Natural killer cell (primary cell): ENCODE results near the gene UQCRC1. TPM values are rescaled to one million over a fixed set of nuclear protein-coding genes. Genes with fewer than 3 reads are reported as not detected.

ENCODE experiments used
- ATAC-seq, 3 donors: fragments of 150-1000 bp in 2 of 3; fragments of 200-7000 bp in 1 of 3; cut with Tn5 transposase; 1 replicate in 1 of 3; 2 replicates in 2 of 3; pipeline ENCODE4 v1.10.0; 2021; ENCODE audit warnings: mild to moderate bottlenecking in 2 of 3, moderate library complexity in 2 of 3
- DNase-seq, 2 donors: peaks; one replicate each; pipeline versions ENCODE4 v3.0.0 to v3.0.0-alpha.2; 2013 to 2021; ENCODE audit warnings: mixed read lengths in 1 of 2
- H3K27ac ChIP-seq: one replicate; pipeline ENCODE4 v1.5.1; 2013; ENCODE audit warnings: mild to moderate bottlenecking, low read length
- H3K27me3 ChIP-seq: one replicate; pipeline ENCODE4 v1.6.1; 2013; ENCODE audit warnings: low read length; ENCODE audit not compliant: control insufficient read depth, insufficient read depth
- H3K36me3 ChIP-seq: one replicate; pipeline ENCODE4 v1.6.1; 2013; ENCODE audit warnings: low read length; ENCODE audit not compliant: control insufficient read depth, insufficient read depth
- H3K4me1 ChIP-seq: one replicate; pipeline ENCODE4 v1.6.1; 2013; ENCODE audit warnings: low read length; ENCODE audit not compliant: control insufficient read depth, insufficient read depth
- H3K4me3 ChIP-seq: one replicate; pipeline ENCODE4 v1.5.1; 2013; ENCODE audit warnings: low read length
- H3K9me3 ChIP-seq: one replicate; pipeline ENCODE4 v1.6.1; 2013; ENCODE audit warnings: low read length; ENCODE audit not compliant: control insufficient read depth, insufficient read depth
- H3K27ac Mint-ChIP-seq, 2 donors: one replicate each; pipeline ENCODE4 v1.8.0; 2022; ENCODE audit warnings: mild to moderate bottlenecking in 2 of 2, mixed read lengths in 2 of 2, moderate library complexity in 1 of 2
- H3K27me3 Mint-ChIP-seq, 2 donors: one replicate each; pipeline ENCODE4 v1.8.0; 2022; ENCODE audit warnings: low read depth in 2 of 2, mixed read lengths in 2 of 2
- H3K36me3 Mint-ChIP-seq: one replicate; pipeline ENCODE4 v1.8.0; 2022; ENCODE audit warnings: mixed read lengths
- H3K4me1 Mint-ChIP-seq, 2 donors: one replicate each; pipeline ENCODE4 v1.8.0; 2022; ENCODE audit warnings: mixed read lengths in 2 of 2
- H3K4me3 Mint-ChIP-seq: one replicate; pipeline ENCODE4 v1.8.0; 2022; ENCODE audit warnings: mild to moderate bottlenecking, moderate library complexity, mixed read lengths
- H3K9me3 Mint-ChIP-seq, 2 donors: one replicate each; pipeline ENCODE4 v1.8.0; 2022; ENCODE audit warnings: mixed read lengths in 2 of 2
- CTCF ChIP-seq: fragments of 200-600 bp; IDR thresholded peaks from one replicate; pipeline ENCODE4 v1.8.0; 2022; ENCODE audit warnings: antibody characterized with exemption
- WGBS: methylation state at CpG from one replicate; pipeline ENCODE4 v1.1.7; 2013; ENCODE audit warnings: missing lambda C conversion rate; ENCODE audit not compliant: insufficient coverage; 5-methylcytosine and 5-hydroxymethylcytosine counted together
- intact Hi-C: fragments of 100-400 bp; cut with micrococcal nuclease; formaldehyde crosslinking; loops from one replicate; pipeline ENCODE4 v1.14.2; 2022
- total RNA-seq, 4 donors: library from RNA; stranded (reverse); fragments of 120-200 nt in 1 of 4; gene quantifications; one replicate each; pipeline versions ENCODE4 v1.2.3 to v1.2.4, GENCODE V29; 2013 to 2022

UQCRC1 gene
- total RNA-seq, 3 donors from 2014 or later (not counting 1 experiment from before 2014, with no cell fraction given): 117 to 139 (median 124) TPM

- H3K4me1 ChIP-seq: peaks cover 57% of the 10 kb centered on the region
- Mint-ChIP-seq H3K4me3 (peak overlapping the region; percentile 55), H3K36me3 (no peaks in the 10 kb centered on the region), H3K27me3 (no peaks in the 10 kb centered on the region), H3K4me1 (peaks cover 20 to 47% of the 10 kb centered on the region in 2 donors), H3K9me3 (no peaks in the 10 kb centered on the region), H3K27ac (peak overlapping the region; percentile 61 to 66)
- WGBS: 58% methylated on average over 6 of the region's 6 CpGs
- no peaks in the 10 kb centered on the region for H3K36me3 ChIP-seq
- H3K27ac ChIP-seq: peak overlapping the region; percentile 44
- H3K9me3 ChIP-seq: no peaks in the 10 kb centered on the region
- H3K4me3 ChIP-seq: no peak overlapping the region
- no peaks in the 10 kb centered on the region for H3K27me3 ChIP-seq
- intact Hi-C loops: no loop called here
- DNase-seq (peak in 1 of 2 donors; percentile 27), ATAC-seq (no peak)
- TF ChIP-seq CTCF: peak; percentile 42
Measured at GRCh38 chr3:48558493-48559134, 50.8 kb downstream of the UQCRC1 start.

GRCh38 chr3:48556796-48557626, 52.4 kb downstream of the UQCRC1 start, which contains the start of gene PFKFB4:
PFKFB4 (minus strand) TSS chr3:48556803; CDS start chr3:48556777, 26 bp downstream.
- H3K36me3 ChIP-seq: no peaks in the 10 kb centered on the region
- H3K36me3 Mint-ChIP-seq: no peaks in the 10 kb centered on the region
- H3K4me3 ChIP-seq: peak within 1 kb of the TSS; percentile 46
- no peaks in the 10 kb centered on the region for H3K9me3 ChIP-seq
- DNase-seq: peak; percentile 99 to 100
- H3K4me1 ChIP-seq: peaks cover 52% of the 10 kb centered on the region
- peak; percentile 88 to 95 (median 88) for ATAC-seq
- intact Hi-C loops: loop anchor here (2.0 kb wide), 1 partner anchor 78 kb away; no protein-coding TSS in a partner anchor
- peak within 1 kb of the TSS; percentile 44 to 67 for H3K27ac Mint-ChIP-seq
- H3K27me3 Mint-ChIP-seq: no peaks in the 10 kb centered on the region
- H3K4me3 Mint-ChIP-seq: peak within 1 kb of the TSS; percentile 93
- no peak for TF ChIP-seq CTCF
- WGBS: under 1% methylated on average over 53 of the region's 53 CpGs
- H3K4me1 Mint-ChIP-seq: peaks cover 20 to 38% of the 10 kb centered on the region in 2 donors
- H3K27me3 ChIP-seq: no peaks in the 10 kb centered on the region
- H3K9me3 Mint-ChIP-seq: no peaks in the 10 kb centered on the region
- H3K27ac ChIP-seq: peak within 1 kb of the TSS; percentile 11

GRCh38 chr3:48555949-48556795, 53.3 kb downstream of the UQCRC1 start:
- WGBS: 19% methylated on average over 29 of the region's 29 CpGs
- ATAC-seq: no peak
- H3K4me1 ChIP-seq: peaks cover 50% of the 10 kb centered on the region

More at GRCh38 chr3:48555949-48556795, 53.3 kb downstream of the UQCRC1 start:
- no peak for DNase-seq
- no peaks in the 10 kb centered on the region for H3K27me3 Mint-ChIP-seq
- peak overlapping the region; percentile 44 to 67 for H3K27ac Mint-ChIP-seq
- H3K36me3 Mint-ChIP-seq: no peaks in the 10 kb centered on the region
- H3K4me3 ChIP-seq: peak overlapping the region; percentile 39
- H3K27me3 ChIP-seq: no peaks in the 10 kb centered on the region
- H3K9me3 Mint-ChIP-seq: no peaks in the 10 kb centered on the region
- no peaks in the 10 kb centered on the region for H3K36me3 ChIP-seq
- intact Hi-C loops: loop anchor here (2.0 kb wide), 1 partner anchor 77 kb away; no protein-coding TSS in a partner anchor
- peak overlapping the region; percentile 11 for H3K27ac ChIP-seq
- H3K4me1 Mint-ChIP-seq: peaks cover 20 to 38% of the 10 kb centered on the region in 2 donors
- TF ChIP-seq CTCF: no peak
- no peaks in the 10 kb centered on the region for H3K9me3 ChIP-seq
- H3K4me3 Mint-ChIP-seq: peak overlapping the region; percentile 93
